ENCODE data around the gene TMCC2. TPM values are rescaled to one million over a fixed set of nuclear protein-coding genes. Genes with fewer than 3 reads are reported as not detected.
A peak's percentile ranks its signal among the peaks of the same experiment; 100 is the strongest.

The TMCC2 gene
- total RNA-seq, 1 donor from 2014 or later: 5.6 TPM

- no peak for TF ChIP-seq CTCF (IDR thresholded peaks at IDR 0.05; ENCODE audit: unreplicated experiment)
- DNase-seq (ENCODE audit: low spot score): no peak
- Mint-ChIP-seq H3K27ac (ENCODE audit: unreplicated experiment) (peak overlapping the region; percentile 1), H3K9me3 (ENCODE audit: unreplicated experiment) (no peaks in the 10 kb centered on the region), H3K4me3 (ENCODE audit: unreplicated experiment) (no peak overlapping the region), H3K4me1 (ENCODE audit: unreplicated experiment) (peaks cover 25% of the 10 kb centered on the region), H3K36me3 (ENCODE audit: low read depth, unreplicated experiment) (no peaks in the 10 kb centered on the region), H3K27me3 (ENCODE audit: unreplicated experiment) (peaks cover 2% of the 10 kb centered on the region)
Observed at GRCh38 chr1:205204552-205204951, 23.2 kb upstream of the TMCC2 start.

- TF ChIP-seq CTCF (IDR thresholded peaks at IDR 0.05; ENCODE audit: unreplicated experiment): no peak
- Mint-ChIP-seq H3K27ac (ENCODE audit: unreplicated experiment) (no peak overlapping the region), H3K9me3 (ENCODE audit: unreplicated experiment) (no peaks in the 10 kb centered on the region), H3K36me3 (ENCODE audit: low read depth, unreplicated experiment) (no peaks in the 10 kb centered on the region), H3K27me3 (ENCODE audit: unreplicated experiment) (peaks cover 2% of the 10 kb centered on the region), H3K4me1 (ENCODE audit: unreplicated experiment) (peaks cover 24% of the 10 kb centered on the region), H3K4me3 (ENCODE audit: unreplicated experiment) (no peak overlapping the region)
- DNase-seq (ENCODE audit: low spot score): no peak
Observed at GRCh38 chr1:205205055-205205454, 22.7 kb upstream of the TMCC2 start.

- no peak overlapping the region for H3K27ac Mint-ChIP-seq (ENCODE audit: unreplicated experiment)
- DNase-seq (ENCODE audit: low spot score): no peak
- no peak overlapping the region for H3K4me3 Mint-ChIP-seq (ENCODE audit: unreplicated experiment)
- TF ChIP-seq CTCF (IDR thresholded peaks at IDR 0.05; ENCODE audit: unreplicated experiment): no peak
- H3K27me3 Mint-ChIP-seq (ENCODE audit: unreplicated experiment): peaks cover 9% of the 10 kb centered on the region
- H3K36me3 Mint-ChIP-seq (ENCODE audit: low read depth, unreplicated experiment): no peaks in the 10 kb centered on the region
- H3K9me3 Mint-ChIP-seq (ENCODE audit: unreplicated experiment): no peaks in the 10 kb centered on the region
- peaks cover 22% of the 10 kb centered on the region for H3K4me1 Mint-ChIP-seq (ENCODE audit: unreplicated experiment)
Observed at GRCh38 chr1:205208811-205209210, 18.9 kb upstream of the TMCC2 start.

GRCh38 chr1:205210756-205211168 is 17.0 kb upstream of the TMCC2 start:
- no peaks in the 10 kb centered on the region for H3K9me3 Mint-ChIP-seq (ENCODE audit: unreplicated experiment)
- TF ChIP-seq CTCF (IDR thresholded peaks at IDR 0.05; ENCODE audit: unreplicated experiment): no peak
- DNase-seq (ENCODE audit: low spot score): no peak

GRCh38 chr1:205211169-205211838 is 16.4 kb upstream of the TMCC2 start, which contains the start of gene DSTYK:
Gene DSTYK, minus strand, starts transcription at chr1:205211702. Its CDS starts 167 bp downstream, at chr1:205211535.
- peak within 1 kb of the TSS; percentile 100 for H3K4me3 Mint-ChIP-seq (ENCODE audit: unreplicated experiment)
- peak; percentile 86 for DNase-seq (ENCODE audit: low spot score)
- H3K4me1 Mint-ChIP-seq (ENCODE audit: unreplicated experiment): peaks cover 14% of the 10 kb centered on the region
- H3K27me3 Mint-ChIP-seq (ENCODE audit: unreplicated experiment): peaks cover 7% of the 10 kb centered on the region
- H3K36me3 Mint-ChIP-seq (ENCODE audit: low read depth, unreplicated experiment): no peaks in the 10 kb centered on the region
- TF ChIP-seq CTCF (IDR thresholded peaks at IDR 0.05; ENCODE audit: unreplicated experiment): no peak
- peak within 1 kb of the TSS; percentile 92 for H3K27ac Mint-ChIP-seq (ENCODE audit: unreplicated experiment)
- no peaks in the 10 kb centered on the region for H3K9me3 Mint-ChIP-seq (ENCODE audit: unreplicated experiment)

More at GRCh38 chr1:205210756-205211168, 17.0 kb upstream of the TMCC2 start:
- H3K36me3 Mint-ChIP-seq (ENCODE audit: low read depth, unreplicated experiment): no peaks in the 10 kb centered on the region
- peaks cover 14% of the 10 kb centered on the region for H3K4me1 Mint-ChIP-seq (ENCODE audit: unreplicated experiment)
- H3K27me3 Mint-ChIP-seq (ENCODE audit: unreplicated experiment): peaks cover 7% of the 10 kb centered on the region
- peak overlapping the region; percentile 82 for H3K27ac Mint-ChIP-seq (ENCODE audit: unreplicated experiment)
- H3K4me3 Mint-ChIP-seq (ENCODE audit: unreplicated experiment): peak overlapping the region; percentile 100

Data from endothelial cell (in vitro differentiated cells).